Measurements from ENCODE around the gene KRT20.

DNA sequence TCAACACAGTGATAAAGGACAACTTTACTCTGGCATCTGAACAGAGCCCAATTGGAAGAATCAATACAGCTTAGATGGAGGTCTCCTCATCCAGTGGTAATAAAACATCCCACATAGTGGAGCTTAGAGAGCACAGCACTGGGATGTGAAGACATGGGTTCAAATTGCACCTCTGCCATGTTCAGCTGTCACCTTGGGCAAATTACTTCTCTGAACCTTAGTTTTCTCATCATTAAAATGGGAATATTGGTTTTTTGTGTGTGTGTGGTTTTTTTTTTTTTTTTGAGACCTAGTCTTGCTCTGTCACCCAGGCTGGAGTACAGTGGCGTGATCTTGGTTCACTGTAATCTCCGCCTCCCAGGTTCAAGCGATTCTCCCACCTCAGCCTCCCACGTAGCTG lies 49.0 kb downstream of the KRT20 start:
- TF ChIP-seq, protein P1, sequence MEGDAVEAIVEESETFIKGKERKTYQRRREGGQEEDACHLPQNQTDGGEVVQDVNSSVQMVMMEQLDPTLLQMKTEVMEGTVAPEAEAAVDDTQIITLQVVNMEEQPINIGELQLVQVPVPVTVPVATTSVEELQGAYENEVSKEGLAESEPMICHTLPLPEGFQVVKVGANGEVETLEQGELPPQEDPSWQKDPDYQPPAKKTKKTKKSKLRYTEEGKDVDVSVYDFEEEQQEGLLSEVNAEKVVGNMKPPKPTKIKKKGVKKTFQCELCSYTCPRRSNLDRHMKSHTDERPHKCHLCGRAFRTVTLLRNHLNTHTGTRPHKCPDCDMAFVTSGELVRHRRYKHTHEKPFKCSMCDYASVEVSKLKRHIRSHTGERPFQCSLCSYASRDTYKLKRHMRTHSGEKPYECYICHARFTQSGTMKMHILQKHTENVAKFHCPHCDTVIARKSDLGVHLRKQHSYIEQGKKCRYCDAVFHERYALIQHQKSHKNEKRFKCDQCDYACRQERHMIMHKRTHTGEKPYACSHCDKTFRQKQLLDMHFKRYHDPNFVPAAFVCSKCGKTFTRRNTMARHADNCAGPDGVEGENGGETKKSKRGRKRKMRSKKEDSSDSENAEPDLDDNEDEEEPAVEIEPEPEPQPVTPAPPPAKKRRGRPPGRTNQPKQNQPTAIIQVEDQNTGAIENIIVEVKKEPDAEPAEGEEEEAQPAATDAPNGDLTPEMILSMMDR (optimal IDR thresholded peaks at IDR 0.05 in 1 of 3, IDR thresholded peaks at IDR 0.05 in 1 of 3, conservative IDR thresholded peaks at IDR 0.05 in 1 of 3; ENCODE audit: extremely low read depth in 1 of 3, insufficient read depth in 2 of 3, low read length in 3 of 3) = no peak
- no peak for TF ChIP-seq EZH2 (IDR thresholded peaks at IDR 0.05; ENCODE audit: low read length)

Measured in keratinocyte (primary cell).